Measurements from ENCODE around the gene PTPRF. TPM values are rescaled to one million over a fixed set of nuclear protein-coding genes. Genes with fewer than 3 reads are reported as not detected.

PTPRF gene
- total RNA-seq, 6 experiments from 2014 or later = 97.1 to 252 (median 160) TPM

DNA sequence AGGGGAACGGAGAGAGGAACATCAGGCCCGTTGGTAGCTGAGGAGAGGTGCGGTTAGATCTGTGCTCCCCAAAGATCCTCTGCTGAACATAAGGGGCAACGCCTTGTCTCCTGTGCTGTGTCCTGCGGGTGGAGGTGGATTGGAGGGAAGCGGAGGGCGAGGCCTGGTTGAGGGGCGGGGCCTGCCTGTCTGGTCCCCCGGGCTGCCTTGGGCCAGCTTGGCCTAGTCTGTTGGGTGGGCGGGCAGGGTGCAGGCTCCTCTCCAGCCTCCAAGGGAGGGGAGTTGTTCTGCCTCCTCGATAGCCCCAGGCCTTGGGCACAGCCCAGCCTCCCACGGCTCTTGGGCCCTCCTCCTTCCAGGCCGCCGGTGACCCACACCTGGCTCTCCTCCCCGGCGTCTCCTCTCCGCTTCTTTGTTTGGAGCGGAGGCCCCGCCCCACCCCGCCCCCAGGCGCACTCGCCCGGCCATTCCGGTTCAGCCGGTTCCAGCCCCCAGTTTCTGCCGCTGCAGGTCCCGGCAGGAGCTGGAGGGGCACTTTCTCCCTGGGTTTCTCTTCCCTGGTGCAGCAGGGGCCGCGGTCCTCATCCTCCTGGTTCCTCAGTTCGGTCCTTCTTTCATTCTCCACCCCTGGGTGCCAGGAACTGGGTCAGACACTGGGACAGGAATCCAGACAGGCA, 19.4 kb downstream of the PTPRF start:
- Histone ChIP-seq H3K4me1 (peaks cover 0 to 82% (median 45%) of the 10 kb centered on the region in 4 donors), H3K36me3 (peaks cover 0 to 14% (median 6%) of the 10 kb centered on the region in 4 donors), H3K27ac (peak overlapping the region; percentile 77 to 82 (median 81))

DNA sequence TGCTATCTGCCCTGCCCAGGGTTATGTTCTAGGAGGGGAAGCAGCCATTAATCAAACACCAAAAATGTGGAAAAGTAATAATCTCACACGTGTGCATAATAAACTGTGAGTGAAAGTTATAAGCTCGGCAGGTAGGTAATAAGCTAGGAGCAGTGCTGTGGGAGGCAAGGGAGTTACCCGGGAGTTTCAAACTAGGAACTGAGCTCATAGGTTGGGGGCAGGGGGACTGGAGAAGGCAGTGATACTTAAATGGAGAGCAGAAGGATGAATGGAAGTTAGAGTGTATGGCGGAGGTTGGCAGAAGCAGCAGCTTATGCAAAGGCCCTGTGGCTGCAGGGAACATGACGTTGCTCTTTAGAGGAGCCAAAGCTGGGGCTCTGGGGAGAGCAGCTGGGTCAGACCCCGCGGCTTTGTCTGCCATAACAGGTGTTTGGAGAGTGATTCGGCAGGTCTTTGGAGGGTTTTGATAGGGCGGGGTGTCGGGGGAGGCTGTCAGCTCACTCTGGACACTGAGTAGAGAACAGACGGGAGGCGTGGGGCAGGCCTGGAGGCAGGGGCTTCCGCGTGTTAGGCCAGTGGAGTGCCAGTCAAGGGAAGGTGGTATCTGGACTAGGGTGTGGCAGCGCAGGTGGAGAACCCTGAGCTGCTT, 20.0 kb downstream of the PTPRF start:
- H3K27me3 ChIP-seq = no peaks in the 10 kb centered on the region
- H3K36me3 ChIP-seq = peaks cover 0 to 15% (median 7%) of the 10 kb centered on the region in 4 donors
- H3K27ac ChIP-seq = peak overlapping the region; percentile 77 to 82 (median 81)
- no peak for ATAC-seq
- no peak for TF ChIP-seq POLR2A (IDR thresholded peaks at IDR 0.05)
- TF ChIP-seq, protein P1, sequence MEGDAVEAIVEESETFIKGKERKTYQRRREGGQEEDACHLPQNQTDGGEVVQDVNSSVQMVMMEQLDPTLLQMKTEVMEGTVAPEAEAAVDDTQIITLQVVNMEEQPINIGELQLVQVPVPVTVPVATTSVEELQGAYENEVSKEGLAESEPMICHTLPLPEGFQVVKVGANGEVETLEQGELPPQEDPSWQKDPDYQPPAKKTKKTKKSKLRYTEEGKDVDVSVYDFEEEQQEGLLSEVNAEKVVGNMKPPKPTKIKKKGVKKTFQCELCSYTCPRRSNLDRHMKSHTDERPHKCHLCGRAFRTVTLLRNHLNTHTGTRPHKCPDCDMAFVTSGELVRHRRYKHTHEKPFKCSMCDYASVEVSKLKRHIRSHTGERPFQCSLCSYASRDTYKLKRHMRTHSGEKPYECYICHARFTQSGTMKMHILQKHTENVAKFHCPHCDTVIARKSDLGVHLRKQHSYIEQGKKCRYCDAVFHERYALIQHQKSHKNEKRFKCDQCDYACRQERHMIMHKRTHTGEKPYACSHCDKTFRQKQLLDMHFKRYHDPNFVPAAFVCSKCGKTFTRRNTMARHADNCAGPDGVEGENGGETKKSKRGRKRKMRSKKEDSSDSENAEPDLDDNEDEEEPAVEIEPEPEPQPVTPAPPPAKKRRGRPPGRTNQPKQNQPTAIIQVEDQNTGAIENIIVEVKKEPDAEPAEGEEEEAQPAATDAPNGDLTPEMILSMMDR (IDR thresholded peaks at IDR 0.05) = no peak
- H3K9me3 ChIP-seq = no peaks in the 10 kb centered on the region
- intact Hi-C loops (cut with DNase I) = no loop called here
- WGBS (ENCODE audit: insufficient coverage, low coverage, low lambda C conversion rate, missing lambda C conversion rate) = 80% methylated on average over 13 of the region's 15 CpGs
- DNase-seq = no peak
- peak overlapping the region; percentile 20 to 51 (median 41) for H3K4me3 ChIP-seq
- H3K4me1 ChIP-seq = peaks cover 0 to 76% (median 42%) of the 10 kb centered on the region in 4 donors

More for the DNA sequence above, 19.4 kb downstream of the PTPRF start:
- DNase-seq (peak; percentile 87 to 93 (median 92)), ATAC-seq (peak; percentile 41 to 57 (median 52))
- Histone ChIP-seq H3K27me3 (no peaks in the 10 kb centered on the region), H3K4me3 (peak overlapping the region; percentile 20 to 51 (median 41)), H3K9me3 (no peaks in the 10 kb centered on the region)
- WGBS (ENCODE audit: insufficient coverage, low coverage, low lambda C conversion rate, missing lambda C conversion rate) = 6% methylated on average over 13 of the region's 30 CpGs
- intact Hi-C loops (cut with DNase I) = no loop called here
- TF ChIP-seq, protein P1 (IDR thresholded peaks at IDR 0.05) = no peak
- TF ChIP-seq POLR2A (IDR thresholded peaks at IDR 0.05) = peak; percentile 45

DNA sequence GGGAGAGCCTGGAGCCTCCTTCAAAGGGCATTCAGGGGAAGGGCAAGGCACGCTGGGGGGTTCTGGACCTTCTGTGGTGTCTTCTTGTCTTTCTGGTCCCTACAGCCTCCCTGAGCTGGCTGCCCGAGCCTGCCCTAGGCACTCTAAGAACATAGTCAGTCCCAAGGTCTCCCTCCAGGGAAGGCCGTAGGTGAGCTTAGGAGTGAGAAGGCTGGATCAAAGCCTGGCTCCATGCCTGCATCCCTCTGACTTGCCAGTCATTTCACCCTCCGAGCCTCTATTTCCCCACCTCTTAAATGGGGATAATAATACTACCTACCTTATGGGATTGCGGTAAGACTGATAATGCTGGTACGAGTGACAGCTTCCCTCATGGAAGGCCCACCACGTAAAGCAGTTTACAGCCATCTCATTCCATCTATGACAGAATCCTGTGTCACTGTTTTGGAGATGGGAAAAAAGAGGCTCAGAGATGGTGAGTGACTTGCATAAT, 20.8 kb downstream of the PTPRF start:
- H3K27ac ChIP-seq = peak overlapping the region in 1 of 3 donors; percentile 82
- ATAC-seq = no peak
- WGBS (ENCODE audit: insufficient coverage, low coverage, low lambda C conversion rate, missing lambda C conversion rate) = 76% methylated on average over 6 of the region's 7 CpGs
- no peak overlapping the region for H3K4me3 ChIP-seq
- intact Hi-C loops (cut with DNase I) = no loop called here
- peaks cover 0 to 22% (median 10%) of the 10 kb centered on the region in 4 donors for H3K36me3 ChIP-seq
- no peak for TF ChIP-seq POLR2A (IDR thresholded peaks at IDR 0.05)
- TF ChIP-seq, protein P1 (IDR thresholded peaks at IDR 0.05) = no peak
- no peak for DNase-seq
- no peaks in the 10 kb centered on the region for H3K27me3 ChIP-seq
- H3K9me3 ChIP-seq = no peaks in the 10 kb centered on the region
- peaks cover 0 to 73% (median 39%) of the 10 kb centered on the region in 4 donors for H3K4me1 ChIP-seq

DNA sequence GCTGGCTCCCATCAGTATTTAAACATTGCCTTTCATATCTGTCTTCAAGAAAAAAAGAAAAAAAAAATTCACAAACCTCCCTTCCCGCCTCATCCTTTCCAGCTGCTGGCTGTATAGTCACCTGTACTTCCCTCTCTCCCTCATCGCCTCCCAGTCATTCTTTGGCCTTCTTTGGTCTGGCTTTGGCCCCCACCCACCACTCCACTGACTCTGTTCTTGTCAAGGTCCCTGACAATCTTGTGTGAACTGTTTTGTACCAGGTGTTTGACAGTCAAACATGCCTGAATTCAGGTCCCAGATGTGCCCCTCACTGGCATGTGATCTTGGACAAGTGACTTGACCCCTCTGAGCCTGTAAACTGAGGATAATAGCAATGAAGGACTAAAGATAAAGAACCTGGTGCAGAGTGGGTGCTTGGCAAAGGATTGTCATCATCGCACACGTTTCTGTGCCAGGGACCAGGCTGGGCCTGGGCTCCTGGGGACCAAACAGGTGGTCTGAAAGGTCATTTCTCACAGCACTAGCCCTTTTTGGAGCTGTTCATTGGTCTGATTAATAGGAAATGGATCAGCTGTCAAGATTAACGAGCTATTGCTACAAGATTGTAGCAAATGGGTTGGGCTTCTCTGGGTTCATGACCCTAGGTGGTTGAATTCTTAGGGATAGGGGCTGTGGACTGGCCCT, 21.5 kb downstream of the PTPRF start:
- no peak for DNase-seq
- intact Hi-C loops (cut with DNase I) = no loop called here
- Histone ChIP-seq H3K27me3 (no peaks in the 10 kb centered on the region), H3K4me3 (no peak overlapping the region), H3K27ac (peak overlapping the region; percentile 31 to 82 (median 54)), H3K36me3 (peaks cover 0 to 26% (median 14%) of the 10 kb centered on the region in 4 donors), H3K4me1 (peaks cover 0 to 67% (median 38%) of the 10 kb centered on the region in 4 donors), H3K9me3 (no peaks in the 10 kb centered on the region)
- no peak for ATAC-seq
- WGBS (ENCODE audit: insufficient coverage, low coverage, low lambda C conversion rate, missing lambda C conversion rate) = 55% methylated on average over 5 of the region's 5 CpGs
- no peak for TF ChIP-seq POLR2A (IDR thresholded peaks at IDR 0.05)
- TF ChIP-seq, protein P1 (IDR thresholded peaks at IDR 0.05) = no peak
